HEK293 (cell line): Measurements from ENCODE around the gene RGPD8.
"Not testable (repeated sequence)": the region's sequence is repeated elsewhere in the genome, so short reads cannot be mapped to it uniquely, and the experiment has no call there.

Experiments used
- CTCF ChIA-PET: fragments of 350-600 bp; formaldehyde crosslinking; extraction: SDS; loops from one replicate; lab custom pipeline; 2021; ENCODE audit warnings: antibody characterized with exemption; lab: Yijun Ruan, JAX
- POLR2A ChIA-PET: fragments of 300-600 bp; formaldehyde crosslinking; extraction: SDS; loops from one replicate; lab custom pipeline; 2020; ENCODE audit warnings: antibody characterized with exemption, inconsistent platforms; lab: Yijun Ruan, JAX
- H3K27ac ChIP-seq: fragments of 200-500 bp; sonication (Bioruptor generic); 2 replicates; pipeline ENCODE4 v1.5.1; 2014; ENCODE audit warnings: low read depth, low read length, control low read depth, inconsistent platforms; ENCODE audit errors: extremely low read depth
- H3K36me3 ChIP-seq, 2 experiments: fragments of 200-500 bp in 1 of 2; sonication (Bioruptor generic) in 1 of 2; 1 replicate in 1 of 2; 2 replicates in 1 of 2; pipeline ENCODE4 v1.5.1; 2014 to 2017; ENCODE audit warnings: inconsistent platforms in 2 of 2, low read length in 2 of 2; ENCODE audit not compliant: control insufficient read depth in 2 of 2, insufficient read depth in 1 of 2
- H3K4me1 ChIP-seq: fragments of 200-500 bp; sonication (Bioruptor generic); 2 replicates; pipeline ENCODE4 v1.5.1; 2014; ENCODE audit warnings: mild to moderate bottlenecking, low read length, inconsistent platforms; ENCODE audit not compliant: control insufficient read depth, insufficient read depth
- H3K4me3 ChIP-seq: 2 replicates; pipeline ENCODE4 v1.5.1; 2011; ENCODE audit warnings: low read depth, mild to moderate bottlenecking, control low read depth, low read length, moderate library complexity
- H3K9me3 ChIP-seq: fragments of 200-500 bp; sonication (Bioruptor generic); 2 replicates; pipeline ENCODE4 v1.5.1; 2014; ENCODE audit warnings: low read depth, low read length, inconsistent platforms; ENCODE audit not compliant: control insufficient read depth, insufficient read depth
- ZBTB26 ChIP-seq: fragments of 450-650 bp; formaldehyde crosslinking; optimal IDR thresholded peaks from 2 replicates; pipeline ENCODE3; 2016; ENCODE audit warnings: missing biosample characterization, mild to moderate bottlenecking, missing genetic modification characterization
- ZNF248 ChIP-seq: fragments of 450-650 bp; formaldehyde crosslinking; IDR thresholded peaks from 2 replicates; pipeline ENCODE4 v1.5.1; 2017; ENCODE audit warnings: missing biosample characterization, missing genetic modification characterization
- ZNF555 ChIP-seq: fragments of 450-650 bp; formaldehyde crosslinking; conservative IDR thresholded peaks from 2 replicates; pipeline ENCODE4 v1.5.1; 2017; ENCODE audit warnings: missing biosample characterization, mild to moderate bottlenecking, missing genetic modification characterization, inconsistent platforms
- ZNF654 ChIP-seq: fragments of 450-650 bp; formaldehyde crosslinking; IDR thresholded peaks from 2 replicates; pipeline ENCODE4 v1.5.1; 2016; ENCODE audit warnings: low read depth, missing biosample characterization, missing genetic modification characterization
- TF ChIP-seq, protein P1 (sequence below): fragments of 450-650 bp; formaldehyde crosslinking; IDR thresholded peaks from 2 replicates; pipeline ENCODE4 v1.5.1; 2017; ENCODE audit warnings: missing biosample characterization, missing genetic modification characterization
- TF ChIP-seq, protein P2 (sequence below): fragments of 450-650 bp; IDR thresholded peaks from 2 replicates; pipeline ENCODE4 v1.5.1; 2018; ENCODE audit warnings: missing biosample characterization, missing genetic modification characterization

Gene RGPD8

DNA sequence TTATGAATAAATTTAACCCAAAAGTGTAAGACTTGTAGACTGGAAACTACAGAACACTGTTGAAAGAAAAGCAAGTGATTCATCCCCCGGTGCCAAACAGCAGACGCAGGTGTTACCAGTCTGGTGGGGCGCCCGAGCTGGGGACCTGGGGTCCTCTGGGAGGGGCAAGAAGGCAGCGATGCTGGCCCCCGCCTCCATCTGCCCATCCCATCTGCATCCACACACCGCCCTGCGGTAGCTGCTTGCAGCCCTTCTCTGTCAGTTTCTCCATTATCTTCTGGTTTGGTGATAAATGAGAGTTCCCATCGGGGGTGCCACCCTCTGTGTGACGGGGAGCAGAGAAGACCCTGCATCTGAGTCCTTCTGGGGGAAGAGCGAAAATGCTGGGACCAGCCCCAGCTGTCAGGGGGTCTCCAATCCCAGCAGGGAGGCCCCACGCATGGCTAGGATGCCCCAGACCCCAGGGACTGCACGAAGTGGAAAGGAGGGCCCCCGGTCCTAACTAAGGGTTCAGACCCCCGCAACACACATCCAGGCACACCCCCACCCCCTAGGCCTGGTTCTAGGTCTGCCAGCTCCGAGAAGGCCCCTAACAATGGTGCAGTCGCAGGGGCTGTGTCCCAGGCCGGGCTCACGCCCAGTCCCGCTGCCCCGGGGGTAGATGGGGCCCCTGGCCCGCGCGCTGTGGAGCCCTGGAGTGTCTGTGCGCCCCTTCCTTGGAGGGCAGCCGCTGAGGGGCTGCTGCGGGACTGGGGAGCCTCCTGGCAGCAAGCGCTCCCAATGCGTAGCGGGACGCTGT, 686 bp upstream of the RGPD8 start (continued):
- TF ChIP-seq, protein P1, sequence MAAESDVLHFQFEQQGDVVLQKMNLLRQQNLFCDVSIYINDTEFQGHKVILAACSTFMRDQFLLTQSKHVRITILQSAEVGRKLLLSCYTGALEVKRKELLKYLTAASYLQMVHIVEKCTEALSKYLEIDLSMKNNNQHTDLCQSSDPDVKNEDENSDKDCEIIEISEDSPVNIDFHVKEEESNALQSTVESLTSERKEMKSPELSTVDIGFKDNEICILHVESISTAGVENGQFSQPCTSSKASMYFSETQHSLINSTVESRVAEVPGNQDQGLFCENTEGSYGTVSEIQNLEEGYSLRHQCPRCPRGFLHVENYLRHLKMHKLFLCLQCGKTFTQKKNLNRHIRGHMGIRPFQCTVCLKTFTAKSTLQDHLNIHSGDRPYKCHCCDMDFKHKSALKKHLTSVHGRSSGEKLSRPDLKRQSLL (tag by site-specific recombination): no peak
- TF ChIP-seq ZNF248 (tag by site-specific recombination) (no peak), ZNF555 (tag by site-specific recombination) (no peak)

- not testable (repeated sequence) for H3K9me3 ChIP-seq, H3K4me1 ChIP-seq, H3K36me3 ChIP-seq
- ChIA-PET CTCF (interaction anchor here (0.6 to 1.0 kb wide), 2 partner anchors 21 to 311 kb away, joined by 3 read pairs; no protein-coding TSS in a partner anchor), POLR2A (interaction anchor here (0.5 to 0.6 kb wide), 2 partner anchors 61 to 209 kb away, joined by 3 to 5 read pairs; no protein-coding TSS in a partner anchor)
- TF ChIP-seq ZBTB26: peak; percentile 53
- Histone ChIP-seq H3K27ac (peak overlapping the region; percentile 53; the same call in 1 of the 2 replicates), H3K4me3 (peak overlapping the region; percentile 43)
These were observed 538 bp downstream of the RGPD8 start for GRCh38 chr2:112432735-112433479.

DNA sequence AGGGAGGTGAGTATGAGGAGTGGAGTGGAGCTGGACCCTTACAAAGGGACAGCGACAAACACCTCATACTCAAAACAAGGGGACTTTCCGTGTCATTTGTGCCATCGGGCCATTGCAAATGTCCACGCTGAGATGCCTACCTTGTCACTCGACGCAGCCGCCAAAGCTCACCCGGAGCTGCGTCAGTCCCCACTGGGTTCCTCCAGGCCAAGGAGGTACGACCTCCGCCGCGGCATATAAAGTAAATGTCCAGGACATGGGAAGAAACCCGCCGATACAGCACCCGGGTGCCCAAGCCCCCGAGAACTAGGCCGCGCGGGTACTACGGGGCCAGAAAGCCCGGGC, 1.1 kb downstream of the RGPD8 start:
- CTCF ChIA-PET: not testable (repeated sequence)

GRCh38 chr2:112431587-112432295, 1.7 kb downstream of the RGPD8 start:
- TF ChIP-seq ZNF654 (tag by site-specific recombination): 0 out of 2 replicates have a peak, but pooled peaks have one; percentile 9
- not testable (repeated sequence) for H3K4me3 ChIP-seq, H3K36me3 ChIP-seq, H3K27ac ChIP-seq, H3K4me1 ChIP-seq, H3K9me3 ChIP-seq
- CTCF ChIA-PET: interaction anchor here (0.6 kb wide), 2 partner anchors 173 to 218 kb away, joined by 3 read pairs; no protein-coding TSS in a partner anchor
- POLR2A ChIA-PET: interaction anchor here (0.7 kb wide), 1 partner anchor 297 kb away, joined by 3 read pairs; no protein-coding TSS in a partner anchor

More for the DNA sequence above, 1.1 kb downstream of the RGPD8 start:
- POLR2A ChIA-PET, H3K9me3 ChIP-seq, H3K36me3 ChIP-seq, H3K4me1 ChIP-seq: not testable (repeated sequence)
- Histone ChIP-seq H3K27ac (0 out of 2 replicates have a peak overlapping the region, but pooled peaks have one; percentile 37), H3K4me3 (peak overlapping the region; percentile 43)

DNA sequence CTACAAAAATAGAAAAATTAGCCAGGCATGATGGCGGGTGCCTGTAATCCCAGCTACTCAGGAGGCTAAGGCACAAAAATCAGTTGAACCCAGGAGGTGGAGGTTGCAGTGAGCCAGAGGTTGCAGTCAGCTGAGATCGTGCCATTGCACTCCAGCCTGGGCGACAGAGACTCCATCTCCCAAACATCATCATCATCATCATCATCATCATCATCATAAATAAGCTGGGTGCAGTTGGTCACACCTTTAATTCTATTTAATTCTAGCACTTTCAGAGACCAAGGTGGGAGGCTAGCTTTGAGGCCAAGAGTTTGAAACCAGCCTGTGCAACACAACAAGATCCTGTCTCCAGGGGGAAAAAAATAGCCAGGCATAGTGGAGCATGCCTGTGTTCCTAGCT, 8.9 kb downstream of the RGPD8 start:
- H3K4me1 ChIP-seq, H3K9me3 ChIP-seq, CTCF ChIA-PET, H3K4me3 ChIP-seq, POLR2A ChIA-PET, H3K27ac ChIP-seq, H3K36me3 ChIP-seq: not testable (repeated sequence)
- TF ChIP-seq, protein P2, sequence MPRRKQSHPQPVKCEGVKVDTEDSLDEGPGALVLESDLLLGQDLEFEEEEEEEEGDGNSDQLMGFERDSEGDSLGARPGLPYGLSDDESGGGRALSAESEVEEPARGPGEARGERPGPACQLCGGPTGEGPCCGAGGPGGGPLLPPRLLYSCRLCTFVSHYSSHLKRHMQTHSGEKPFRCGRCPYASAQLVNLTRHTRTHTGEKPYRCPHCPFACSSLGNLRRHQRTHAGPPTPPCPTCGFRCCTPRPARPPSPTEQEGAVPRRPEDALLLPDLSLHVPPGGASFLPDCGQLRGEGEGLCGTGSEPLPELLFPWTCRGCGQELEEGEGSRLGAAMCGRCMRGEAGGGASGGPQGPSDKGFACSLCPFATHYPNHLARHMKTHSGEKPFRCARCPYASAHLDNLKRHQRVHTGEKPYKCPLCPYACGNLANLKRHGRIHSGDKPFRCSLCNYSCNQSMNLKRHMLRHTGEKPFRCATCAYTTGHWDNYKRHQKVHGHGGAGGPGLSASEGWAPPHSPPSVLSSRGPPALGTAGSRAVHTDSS (tag by site-specific recombination): peak; percentile 52

DNA sequence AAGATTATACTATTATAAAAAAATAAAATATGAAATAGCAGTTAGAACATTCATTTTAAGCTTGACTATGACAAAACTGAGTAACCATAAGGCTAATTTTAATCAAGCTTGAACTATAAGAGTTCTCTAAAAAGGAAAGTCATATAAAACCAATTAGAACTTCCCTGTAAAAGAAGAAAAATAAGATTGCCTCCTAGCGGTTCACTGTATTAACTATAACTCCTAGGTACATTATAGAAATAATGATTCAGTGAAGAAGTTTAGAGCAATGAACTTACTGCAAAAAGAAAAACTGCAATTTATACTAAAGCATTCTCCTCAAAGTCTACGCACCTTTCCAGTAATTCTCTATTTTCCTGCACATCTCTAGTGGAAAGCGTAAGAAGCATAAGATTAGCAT, 16.6 kb downstream of the RGPD8 start:
- H3K4me1 ChIP-seq, H3K4me3 ChIP-seq, CTCF ChIA-PET, POLR2A ChIA-PET, H3K9me3 ChIP-seq, H3K27ac ChIP-seq, H3K36me3 ChIP-seq: not testable (repeated sequence)

GRCh38 chr2:112360055-112360454, 73.4 kb downstream of the RGPD8 start:
- POLR2A ChIA-PET, CTCF ChIA-PET, H3K4me3 ChIP-seq, H3K27ac ChIP-seq, H3K9me3 ChIP-seq, H3K4me1 ChIP-seq, H3K36me3 ChIP-seq: not testable (repeated sequence)

DNA sequence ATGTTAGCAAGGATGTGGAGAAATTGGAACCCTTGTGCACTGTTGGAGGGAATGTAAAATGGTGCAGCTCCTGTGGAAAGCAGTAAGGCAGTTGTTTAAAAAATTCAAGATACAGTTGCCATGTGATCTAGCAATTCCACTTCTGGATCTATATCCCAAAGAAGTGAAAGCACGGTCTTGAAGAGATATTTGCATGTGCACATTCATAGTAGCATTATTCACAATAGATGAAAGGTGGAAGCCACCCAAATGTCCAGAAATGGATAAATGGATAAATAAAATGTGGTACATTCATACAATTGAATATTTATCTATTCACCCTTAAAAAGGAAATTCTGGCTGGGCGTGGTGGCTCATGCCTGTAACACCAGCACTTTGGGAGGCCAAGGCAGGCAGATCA, 79.1 kb downstream of the RGPD8 start:
- H3K9me3 ChIP-seq, H3K36me3 ChIP-seq, H3K4me3 ChIP-seq, POLR2A ChIA-PET, CTCF ChIA-PET, H3K27ac ChIP-seq, H3K4me1 ChIP-seq: not testable (repeated sequence)
